HG02970 (cell line): Measurements from ENCODE around the gene POLRMT.
"Not testable (repeated sequence)": the region's sequence is repeated elsewhere in the genome, so short reads cannot be mapped to it uniquely, and the experiment has no call there.

Source experiments
- ATAC-seq: cut with Tn5 transposase; IDR thresholded peaks from one replicate; pipeline ENCODE4 v1.9.1; 2021; ENCODE audit warnings: mild to moderate bottlenecking, moderate library complexity, moderate number of reproducible peaks; ENCODE audit not compliant: unreplicated experiment, low FRiP score

The POLRMT gene

GRCh38 chr19:632579-633067 is 714 bp downstream of the POLRMT start:
- ATAC-seq = peak; percentile 2

GRCh38 chr19:629961-630714 is 3.2 kb downstream of the POLRMT start:
- ATAC-seq = no peak

GRCh38 chr19:629515-629914 is 3.8 kb downstream of the POLRMT start:
- not testable (repeated sequence) for ATAC-seq

GRCh38 chr19:628168-628567 is 5.2 kb downstream of the POLRMT start:
- no peak for ATAC-seq

- not testable (repeated sequence) for ATAC-seq
Measured at GRCh38 chr19:626566-626965, 6.8 kb downstream of the POLRMT start.

- no peak for ATAC-seq
Measured at GRCh38 chr19:625257-625656, 8.1 kb downstream of the POLRMT start.

- no peak for ATAC-seq
Measured at GRCh38 chr19:624433-625109, 8.8 kb downstream of the POLRMT start.

GRCh38 chr19:623974-624373 is 9.4 kb downstream of the POLRMT start:
- ATAC-seq = no peak

- ATAC-seq = no peak
Measured at GRCh38 chr19:623175-623916, 10.0 kb downstream of the POLRMT start.

GRCh38 chr19:622666-623065 is 10.7 kb downstream of the POLRMT start:
- no peak for ATAC-seq

- no peak for ATAC-seq
Measured at GRCh38 chr19:621819-622218, 11.5 kb downstream of the POLRMT start.

- not testable (repeated sequence) for ATAC-seq
Measured at GRCh38 chr19:621191-621590, 12.1 kb downstream of the POLRMT start.

GRCh38 chr19:620166-620862 is 13.0 kb downstream of the POLRMT start:
- ATAC-seq = no peak

- ATAC-seq = no peak
Measured at GRCh38 chr19:619286-620002, 13.9 kb downstream of the POLRMT start.

GRCh38 chr19:618674-619285 is 14.6 kb downstream of the POLRMT start:
- ATAC-seq = no peak

GRCh38 chr19:618247-618619 is 15.1 kb downstream of the POLRMT start:
- no peak for ATAC-seq

- ATAC-seq = no peak
Measured at GRCh38 chr19:617551-618246, 15.6 kb downstream of the POLRMT start.

- ATAC-seq = no peak
Measured at GRCh38 chr19:616747-617526, 16.4 kb downstream of the POLRMT start.
